H1 (cell line): ENCODE data around the gene NRL. TPM values are rescaled to one million over a fixed set of nuclear protein-coding genes. Genes with fewer than 3 reads are reported as not detected.

Experiments used
- CTCF ChIA-PET: fragments of 300-600 bp; sonication (Branson Sonifier 250); formaldehyde crosslinking; loops from one replicate; lab custom pipeline; 2021; ENCODE audit not compliant: partially characterized antibody; lab: Charles Lee
- POLR2A ChIA-PET: fragments of 300-600 bp; sonication (Branson Sonifier 250); formaldehyde crosslinking; loops from one replicate; lab custom pipeline; 2021; ENCODE audit warnings: inconsistent platforms; ENCODE audit not compliant: partially characterized antibody; lab: Charles Lee
- DNase-seq, 2 experiments: peaks; one replicate each; pipeline versions ENCODE4 v3.0.0 to v3.0.0-alpha.2; 2010 to 2022; ENCODE audit warnings: low spot score in 2 of 2, low read depth in 1 of 2, mixed read lengths in 1 of 2
- FAIRE-seq: peaks from 2 replicates; lab custom pipeline; 2011; peaks lifted over from hg19 to GRCh38; lab: Jason Lieb, UNC
- H2AFZ ChIP-seq: 2 replicates; pipeline ENCODE4 v1.8.1; 2012; ENCODE audit warnings: low read length, inconsistent platforms
- H2AK5ac ChIP-seq: 2 replicates; pipeline ENCODE4 v1.6.1; 2013; ENCODE audit warnings: low read depth, low read length
- H2BK120ac ChIP-seq: replicated peaks from 2 replicates; pipeline ENCODE3; 2013; ENCODE audit warnings: low read depth, low read length, inconsistent platforms
- H2BK12ac ChIP-seq: 2 replicates; pipeline ENCODE4 v1.6.1; 2013; ENCODE audit warnings: low read depth, low read length
- H2BK15ac ChIP-seq: 2 replicates; pipeline ENCODE4 v1.6.1; 2013; ENCODE audit warnings: low read length
- H2BK20ac ChIP-seq: 2 replicates; pipeline ENCODE4 v1.6.1; 2013; ENCODE audit warnings: low read length
- H2BK5ac ChIP-seq: 2 replicates; pipeline ENCODE4 v1.6.1; 2013; ENCODE audit warnings: low read depth, low read length
- H3K14ac ChIP-seq: 2 replicates; pipeline ENCODE4 v1.6.1; 2013; ENCODE audit warnings: inconsistent platforms; ENCODE audit not compliant: insufficient read length
- H3K18ac ChIP-seq: 2 replicates; pipeline ENCODE4 v1.6.1; 2013; ENCODE audit warnings: low read length; ENCODE audit errors: extremely low read depth
- H3K23ac ChIP-seq: 2 replicates; pipeline ENCODE4 v1.6.1; 2013; ENCODE audit warnings: inconsistent platforms; ENCODE audit not compliant: insufficient read length
- H3K23me2 ChIP-seq: 2 replicates; pipeline ENCODE4 v1.6.1; 2013; ENCODE audit warnings: low read depth, low read length
- H3K27ac ChIP-seq: 2 replicates; pipeline ENCODE4 v1.6.1; 2011; ENCODE audit warnings: low read depth, low read length, inconsistent platforms
- H3K27me3 ChIP-seq, 4 experiments: replicated peaks in 1 of 4; 1 replicate in 1 of 4; 2 replicates in 3 of 4; pipeline versions ENCODE4 v1.6.1 to v1.8.1; 2011 to 2013; ENCODE audit warnings: low read length in 3 of 4, mild to moderate bottlenecking in 3 of 4, inconsistent platforms in 2 of 4, mixed read lengths in 2 of 4, moderate library complexity in 1 of 4; ENCODE audit not compliant: control insufficient read depth in 3 of 4, insufficient read depth in 3 of 4; ENCODE audit errors: extremely low read depth in 1 of 4
- H3K36me3 ChIP-seq, 4 experiments: 2 replicates each; pipeline versions ENCODE4 v1.6.1 to v1.8.1; 2011 to 2013; ENCODE audit warnings: mild to moderate bottlenecking in 4 of 4, low read length in 3 of 4, moderate library complexity in 2 of 4, control low read depth in 1 of 4, inconsistent platforms in 1 of 4; ENCODE audit not compliant: insufficient read depth in 4 of 4, control insufficient read depth in 2 of 4
- H3K4ac ChIP-seq: replicated peaks from 2 replicates; pipeline ENCODE3; 2013; ENCODE audit warnings: low read length, low read depth, mixed read lengths, inconsistent platforms; ENCODE audit not compliant: insufficient read length
- H3K4me1 ChIP-seq, 4 experiments: replicated peaks in 1 of 4; 1 replicate in 1 of 4; 2 replicates in 3 of 4; pipeline versions ENCODE4 v1.6.1 to v1.8.1; 2011 to 2013; ENCODE audit warnings: low read length in 3 of 4, inconsistent platforms in 2 of 4, mixed read lengths in 1 of 4; ENCODE audit not compliant: insufficient read depth in 4 of 4, control insufficient read depth in 3 of 4
- H3K4me2 ChIP-seq, 2 experiments: 2 replicates each; pipeline versions ENCODE4 v1.6.1 to v1.8.1; 2011 to 2013; ENCODE audit warnings: low read depth in 2 of 2, low read length in 2 of 2, control low read depth in 1 of 2, inconsistent platforms in 1 of 2, mild to moderate bottlenecking in 1 of 2; ENCODE audit not compliant: insufficient read depth in 1 of 2
- H3K4me3 ChIP-seq, 4 experiments: fragments of 200-600, 300-600 bp in 1 of 4; sonication (generic), shearing (Covaris generic), sonication (Bioruptor Twin) in 1 of 4; 2 replicates each; pipeline versions ENCODE4 v1.5.1 to v1.8.1; 2011 to 2016; ENCODE audit warnings: low read length in 4 of 4, low read depth in 3 of 4, control low read depth in 2 of 4, inconsistent platforms in 2 of 4, mild to moderate bottlenecking in 2 of 4, mixed read lengths in 1 of 4, moderate library complexity in 1 of 4; ENCODE audit not compliant: insufficient read depth in 2 of 4; ENCODE audit errors: extremely low read depth in 1 of 4
- H3K56ac ChIP-seq: replicated peaks from 2 replicates; pipeline ENCODE3; 2013; ENCODE audit warnings: low read depth, mild to moderate bottlenecking, mixed read lengths, low read length, inconsistent platforms; ENCODE audit not compliant: insufficient read length
- H3K79me1 ChIP-seq: 2 replicates; pipeline ENCODE4 v1.6.1; 2013; ENCODE audit warnings: low read depth, low read length, control low read depth
- H3K79me2 ChIP-seq, 2 experiments: 2 replicates each; pipeline versions ENCODE4 v1.6.1 to v1.8.1; 2012 to 2013; ENCODE audit warnings: low read length in 2 of 2, mild to moderate bottlenecking in 2 of 2, inconsistent platforms in 1 of 2; ENCODE audit not compliant: insufficient read depth in 2 of 2, control insufficient read depth in 1 of 2
- H3K9ac ChIP-seq, 4 experiments: replicated peaks in 1 of 4; 1 replicate in 1 of 4; 2 replicates in 3 of 4; pipeline versions ENCODE4 v1.6.1 to v1.8.1; 2011 to 2013; ENCODE audit warnings: low read depth in 3 of 4, low read length in 3 of 4, control low read depth in 2 of 4, mild to moderate bottlenecking in 2 of 4, moderate library complexity in 2 of 4, inconsistent platforms in 1 of 4; ENCODE audit errors: extremely low read depth in 1 of 4
- H3K9me3 ChIP-seq, 2 experiments: 2 replicates each; pipeline versions ENCODE4 v1.6.1 to v1.8.1; 2012 to 2013; ENCODE audit warnings: mild to moderate bottlenecking in 2 of 2, moderate library complexity in 2 of 2, control low read depth in 1 of 2, inconsistent platforms in 1 of 2, low read depth in 1 of 2, low read length in 1 of 2, mixed read lengths in 1 of 2; ENCODE audit not compliant: insufficient read depth in 2 of 2
- H4K20me1 ChIP-seq, 2 experiments: replicated peaks in 1 of 2; 2 replicates each; pipeline versions ENCODE3 to v1.8.1; 2011 to 2013; ENCODE audit warnings: inconsistent platforms in 2 of 2, low read length in 2 of 2, mild to moderate bottlenecking in 1 of 2; ENCODE audit not compliant: insufficient read depth in 2 of 2, control insufficient read depth in 1 of 2
- H4K5ac ChIP-seq: 2 replicates; pipeline ENCODE4 v1.6.1; 2013; ENCODE audit warnings: low read length, low read depth, mixed read lengths, inconsistent platforms; ENCODE audit not compliant: insufficient read length
- H4K8ac ChIP-seq: 2 replicates; pipeline ENCODE4 v1.8.0; 2013; ENCODE audit warnings: mild to moderate bottlenecking, moderate library complexity, low read length, inconsistent platforms; ENCODE audit not compliant: insufficient read depth; ENCODE audit errors: extremely low read depth
- H4K91ac ChIP-seq: replicated peaks from 2 replicates; pipeline ENCODE3; 2013; ENCODE audit warnings: low read length, mixed read lengths, inconsistent platforms; ENCODE audit not compliant: insufficient read length
- CHD1 ChIP-seq: IDR thresholded peaks from 2 replicates; pipeline ENCODE4 v1.6.1; 2012; ENCODE audit warnings: low read depth, low read length, improper control_type of control experiment
- EGR1 ChIP-seq: IDR thresholded peaks from 2 replicates; pipeline ENCODE4 v1.6.1; 2011; ENCODE audit warnings: low read depth, low read length, borderline replicate concordance
- EZH2 ChIP-seq: fragments of 200-600 bp; sonication (generic); IDR thresholded peaks from 2 replicates; pipeline ENCODE4 v1.7.1; 2012; ENCODE audit warnings: low read depth, mild to moderate bottlenecking, moderate library complexity, low read length, inconsistent platforms; ENCODE audit not compliant: severe bottlenecking
- GTF2F1 ChIP-seq: IDR thresholded peaks from 2 replicates; pipeline ENCODE4 v1.6.1; 2012; ENCODE audit warnings: low read depth, low read length, improper control_type of control experiment, borderline replicate concordance
- KDM4A ChIP-seq: IDR thresholded peaks from one replicate; pipeline ENCODE4 v1.7.1; 2012; ENCODE audit warnings: low read depth, mild to moderate bottlenecking, moderate library complexity, low read length, inconsistent platforms; ENCODE audit not compliant: severe bottlenecking
- MAFK ChIP-seq: IDR thresholded peaks from 2 replicates; pipeline ENCODE4 v1.6.1; 2012; ENCODE audit warnings: low read depth, mild to moderate bottlenecking, improper control_type of control experiment, low read length
- RBBP5 ChIP-seq: IDR thresholded peaks from 2 replicates; pipeline ENCODE4 v1.7.1; 2012; ENCODE audit warnings: low read depth, mild to moderate bottlenecking, inconsistent platforms, low read length, moderate library complexity, borderline replicate concordance
- RNF2 ChIP-seq: fragments of 200-900, 300-1000 bp; sonication (generic); IDR thresholded peaks from 2 replicates; pipeline ENCODE4 v1.7.1; 2016; ENCODE audit warnings: borderline replicate concordance, low read depth, mild to moderate bottlenecking, antibody characterized with exemption, low read length; ENCODE audit not compliant: poor library complexity, severe bottlenecking; ENCODE audit errors: missing control alignments
- SP2 ChIP-seq: IDR thresholded peaks from 2 replicates; pipeline ENCODE4 v1.6.1; 2012; ENCODE audit warnings: mild to moderate bottlenecking, low read length, inconsistent platforms
- TAF7 ChIP-seq: optimal IDR thresholded peaks from 2 replicates; pipeline ENCODE3; 2011; ENCODE audit warnings: low read depth, mild to moderate bottlenecking, inconsistent platforms, low read length, moderate library complexity, borderline replicate concordance
- WGBS, 2 experiments: shearing (Covaris generic) in 1 of 2; methylation state at CpG; one replicate each; pipeline versions ENCODE4 v1.1.6 to v1.1.7; 2013 to 2015; ENCODE audit warnings: low lambda C conversion rate in 2 of 2, mixed read lengths in 2 of 2, inconsistent platforms in 1 of 2, low coverage in 1 of 2, missing lambda C conversion rate in 1 of 2; ENCODE audit not compliant: insufficient replicate concordance in 2 of 2, insufficient coverage in 1 of 2, insufficient read length in 1 of 2; ENCODE audit errors: extremely low coverage in 1 of 2, missing lambda C conversion rate in 1 of 2; 5-methylcytosine and 5-hydroxymethylcytosine counted together
- polyA plus RNA-seq, 7 experiments: library from polyadenylated mRNA; depleted of rRNA in 3 of 7; stranded (reverse) in 5 of 7; unstranded in 2 of 7; fragments of >200 nt in 5 of 7; fragments of 200-250 nt in 2 of 7; gene quantifications; 1 replicate in 5 of 7; 2 replicates in 1 of 7; 4 replicates in 1 of 7; pipeline versions ENCODE4 v1.2.1 to v1.2.3, GENCODE V29; 2011 to 2013; ENCODE audit warnings: missing spikeins in 2 of 7, mixed read lengths in 2 of 7
- total RNA-seq: library from RNA; stranded (reverse); fragmentation: NEBNext Ultra II Directional; extraction: Animal tissue kit (Norgen Biotek cat#: 25700); gene quantifications from 2 replicates; pipeline ENCODE4 v1.2.1, GENCODE V29; 2021

NRL gene
- total and polyA plus RNA-seq, 2 of the 8 experiments (the other 6 are each of a cell fraction or from before 2014, with no cell fraction given) = 1.1 to 2.2 TPM

DNA sequence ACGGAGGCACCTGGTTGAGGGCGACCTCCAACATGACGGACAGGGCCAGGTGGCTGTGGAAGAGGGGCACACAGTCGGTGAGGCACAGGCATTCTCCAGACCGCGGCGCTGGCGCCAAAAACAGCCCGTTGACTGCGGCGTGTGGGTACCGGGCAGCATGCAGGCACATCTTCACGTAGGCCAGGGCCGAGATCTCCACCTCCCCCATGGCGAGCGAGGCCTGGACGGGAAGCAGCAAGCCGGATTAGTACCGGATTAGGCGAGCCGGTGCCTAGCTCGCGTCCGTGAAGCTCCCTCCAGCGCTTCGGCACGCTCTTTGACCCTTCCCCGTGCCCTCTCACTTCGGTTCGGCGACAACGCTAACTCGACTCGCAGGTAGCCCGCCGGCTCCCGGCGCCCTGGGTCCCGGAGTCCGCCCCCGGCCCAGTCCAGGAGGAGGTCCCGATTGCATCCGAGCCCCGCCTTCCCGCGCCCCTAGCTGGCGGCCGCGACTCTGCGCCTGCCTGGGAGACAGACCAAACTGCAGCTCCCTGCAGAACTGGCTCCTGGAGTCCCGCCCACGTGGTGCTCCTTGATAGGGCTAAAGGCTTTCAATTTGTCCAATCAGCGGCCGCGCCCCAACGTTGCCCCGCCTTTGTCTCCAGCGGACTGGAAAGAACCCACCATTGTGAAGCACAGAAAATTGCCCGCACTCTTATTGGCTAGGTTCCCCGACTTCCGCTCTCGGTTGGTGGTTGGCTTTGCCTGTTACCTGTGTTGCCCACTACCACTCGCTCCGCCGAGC lies 26.5 kb upstream of the NRL start, which contains the start of gene EMC9:
Gene EMC9 (minus strand): TSS at position 495 of the 784 bp plus-strand sequence. CDS start 287 bp downstream, at position 208.
- Histone ChIP-seq H3K4me1 (peaks cover 4 to 13% (median 7%) of the 10 kb centered on the region in 4 experiments; a peak in 6 of 7 replicates), H2BK5ac (peak within 1 kb of the TSS; percentile 98), H4K91ac (peak within 1 kb of the TSS; percentile 96), H3K23me2 (peaks cover 5% of the 10 kb centered on the region; the same call in 1 of the 2 replicates), H3K4ac (peak within 1 kb of the TSS; percentile 76), H3K9me3 (no peaks in the 10 kb centered on the region), H3K27me3 (no peaks in the 10 kb centered on the region), H3K4me2 (peak within 1 kb of the TSS; percentile 53 to 90), H2AK5ac (peak within 1 kb of the TSS; percentile 68; the same call in 1 of the 2 replicates), H3K79me2 (peaks cover 0 to 20% of the 10 kb centered on the region in 2 experiments; a peak in 2 of 4 replicates), H2AFZ (peak within 1 kb of the TSS; percentile 37; the same call in 1 of the 2 replicates), H3K18ac (peak within 1 kb of the TSS; percentile 97), H3K27ac (peak within 1 kb of the TSS; percentile 92), H3K4me3 (peak within 1 kb of the TSS; percentile 79 to 99 (median 94)), H3K56ac (peak within 1 kb of the TSS; percentile 88), H4K8ac (peak within 1 kb of the TSS; percentile 85), H4K5ac (peak within 1 kb of the TSS; percentile 94), H2BK120ac (no peak within 1 kb of the TSS), H2BK20ac (no peak within 1 kb of the TSS), H3K23ac (no peak within 1 kb of the TSS), H3K36me3 (peaks cover 8 to 33% (median 16%) of the 10 kb centered on the region in 4 experiments; a peak in 6 of 8 replicates), H2BK15ac (peak within 1 kb of the TSS; percentile 89), H3K9ac (peak within 1 kb of the TSS; percentile 83 to 96 (median 92)), H4K20me1 (peaks cover 0 to 1% of the 10 kb centered on the region in 2 experiments), H2BK12ac (peak within 1 kb of the TSS; percentile 91), H3K14ac (no peak within 1 kb of the TSS), H3K79me1 (peaks cover 7% of the 10 kb centered on the region; the same call in 1 of the 2 replicates)
- peak; percentile 98 to 100 for DNase-seq
- ChIA-PET CTCF (interaction anchor here (0.9 to 2.8 kb wide), 5 partner anchors 9 to 241 kb away, joined by 3 to 10 read pairs (median 3); partner anchors contain the start of genes DCAF11 and NRL), POLR2A (interaction anchor here (0.7 to 10.5 kb wide), 22 partner anchors 9 to 290 kb away, joined by 3 to 118 read pairs (median 4); partner anchors contain the start of genes CARMIL3, CHMP4A, DCAF11 and FITM1)
- no peak for FAIRE-seq
- WGBS, 2 experiments = 1% methylated on average over 44 of the region's 65 CpGs; no CpG with 5 or more reads in 1 of the 2 experiments
- 0 out of 2 replicates have a peak, but pooled peaks have one; percentile 42 for TF ChIP-seq GTF2F1
- peak; percentile 55 for TF ChIP-seq TAF7
- peak; percentile 54; the same call in 1 of the 2 replicates for TF ChIP-seq RBBP5
- TF ChIP-seq RNF2 = no peak
- peak; percentile 75; the same call in 1 of the 2 replicates for TF ChIP-seq EGR1
- no peak for TF ChIP-seq CHD1
- TF ChIP-seq MAFK = no peak
- TF ChIP-seq EZH2 = no peak
- TF ChIP-seq KDM4A = peak; percentile 50
- peak; percentile 52; the same call in 1 of the 2 replicates for TF ChIP-seq SP2
